ENCODE results near the gene ARHGAP36.

The ARHGAP36 gene

DNA sequence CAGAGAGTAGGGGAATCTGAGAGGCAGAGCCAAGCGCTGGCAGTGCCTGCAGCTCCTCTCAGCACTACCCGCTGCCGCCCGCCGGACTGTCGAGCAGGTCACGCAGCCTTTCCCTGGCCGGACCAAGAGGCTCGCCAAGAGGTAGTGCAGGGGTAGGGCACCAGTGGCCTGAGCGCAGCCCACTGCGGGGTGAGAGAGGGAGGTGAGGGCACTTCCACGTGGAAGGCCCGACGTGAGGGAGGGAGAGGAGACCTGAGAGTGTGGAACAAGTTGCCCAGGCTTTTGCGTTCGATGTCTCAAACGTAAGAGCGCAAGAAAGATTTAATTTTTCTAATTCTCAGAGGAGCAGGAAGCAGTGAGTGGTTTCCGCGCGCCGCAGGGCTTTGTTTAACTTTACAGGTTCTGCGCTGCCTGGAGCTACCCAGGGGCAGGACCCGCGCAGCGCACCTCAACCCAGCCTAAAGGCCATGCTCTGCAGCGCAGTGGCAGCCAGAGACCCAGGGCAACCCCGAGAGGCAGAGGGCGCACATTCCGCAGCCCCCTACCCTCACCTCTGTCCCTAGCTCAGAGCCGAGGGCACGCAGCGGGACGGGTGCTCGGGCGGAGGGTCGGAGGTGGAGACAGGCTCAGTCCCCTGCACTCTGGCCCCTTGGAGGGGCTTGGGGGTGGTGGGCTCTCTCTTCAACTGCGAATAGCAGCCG is 14.9 kb downstream of the ARHGAP36 start:
- no peak for DNase-seq

DNA sequence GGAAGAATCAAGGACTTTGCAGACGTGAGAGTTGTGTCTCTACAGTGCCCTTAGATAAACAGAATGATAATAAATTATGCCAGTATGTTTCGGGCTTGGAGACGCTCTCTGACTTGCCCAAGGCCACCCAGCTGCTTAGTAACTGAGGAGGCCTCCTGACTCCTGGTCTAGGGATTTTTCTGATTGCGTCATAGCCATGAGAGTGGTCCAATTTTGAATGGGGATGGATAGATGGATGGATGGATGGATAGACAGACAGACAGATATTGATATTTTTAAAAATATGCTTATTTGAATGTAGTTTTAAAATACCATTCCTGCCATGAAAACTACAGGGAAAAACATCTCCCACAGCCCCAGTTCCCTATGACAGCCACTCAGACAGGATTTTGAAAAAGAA is 15.5 kb downstream of the ARHGAP36 start:
- no peak for DNase-seq

DNA sequence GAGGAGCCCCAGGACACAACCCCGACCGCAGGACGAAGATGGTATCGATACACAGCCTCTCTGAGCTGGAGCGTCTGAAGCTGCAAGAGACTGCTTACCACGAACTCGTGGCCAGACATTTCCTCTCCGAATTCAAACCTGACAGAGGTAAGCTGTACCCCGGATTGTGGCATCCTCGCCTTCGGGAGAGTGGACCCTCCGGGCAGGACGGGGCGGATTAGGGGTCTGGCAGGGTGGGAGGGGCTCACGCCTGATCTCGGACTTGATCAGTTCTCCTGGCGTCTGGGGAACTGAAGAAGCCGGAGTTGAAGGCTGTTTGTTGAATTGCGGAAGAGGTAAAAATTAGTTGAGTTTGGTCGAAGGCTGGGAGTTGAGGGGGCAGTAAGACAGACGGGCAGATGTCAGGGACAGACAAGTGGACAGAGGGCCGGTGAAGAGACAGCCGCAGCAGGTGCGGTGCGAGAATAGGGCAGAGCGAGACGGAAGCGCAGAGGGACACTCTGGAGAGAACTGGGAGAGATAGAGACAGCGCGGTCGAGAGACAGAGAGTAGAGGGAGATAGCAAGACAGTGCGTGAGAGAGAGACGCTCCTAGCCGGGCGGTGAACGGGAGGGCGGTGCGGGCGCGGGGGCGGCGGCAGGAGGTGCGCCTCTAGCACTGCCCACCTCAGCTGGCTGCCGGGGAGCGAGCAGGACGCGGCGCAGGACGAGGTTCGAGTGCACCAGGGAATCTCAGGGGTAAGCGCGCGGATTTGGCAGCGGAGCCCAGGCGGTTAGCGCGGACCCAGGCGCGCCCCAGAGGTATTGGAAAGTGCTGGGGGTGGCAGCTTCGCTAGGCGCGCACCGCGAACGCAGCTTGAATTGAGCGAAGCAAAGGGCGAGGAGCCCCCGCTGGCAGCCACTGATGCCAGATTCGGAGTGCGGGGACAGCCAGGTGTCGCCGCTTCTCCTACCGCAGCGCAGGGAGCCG is 23.9 kb downstream of the ARHGAP36 start:
- peak; percentile 14 for DNase-seq

DNA sequence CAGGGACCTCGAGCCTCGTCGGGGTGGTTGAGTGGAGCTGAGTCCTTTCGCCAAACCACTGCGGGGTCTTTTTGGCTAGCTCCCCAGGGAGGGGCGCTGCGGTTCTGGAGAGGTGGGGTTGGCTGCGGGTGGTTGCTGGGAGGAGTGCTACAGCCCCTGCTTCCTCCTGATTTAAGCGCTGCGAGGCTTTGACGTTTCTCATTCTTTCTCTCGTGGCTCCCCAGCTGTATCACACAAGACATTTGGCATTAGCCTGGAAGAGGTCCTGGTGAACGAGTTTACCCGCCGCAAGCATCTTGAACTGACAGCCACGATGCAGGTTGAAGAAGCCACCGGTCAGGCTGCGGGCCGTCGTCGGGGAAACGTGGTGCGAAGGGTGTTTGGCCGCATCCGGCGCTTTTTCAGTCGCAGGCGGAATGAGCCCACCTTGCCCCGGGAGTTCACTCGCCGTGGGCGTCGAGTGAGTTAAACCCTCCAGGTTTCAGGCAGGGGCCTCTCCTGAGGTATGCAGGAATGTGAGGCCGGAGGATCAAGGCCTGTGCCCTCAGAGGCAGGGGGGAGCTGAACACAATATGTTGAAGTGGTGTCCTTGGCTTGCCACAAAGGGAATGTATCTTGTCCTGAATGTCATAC is 25.5 kb downstream of the ARHGAP36 start:
- DNase-seq: no peak

DNA sequence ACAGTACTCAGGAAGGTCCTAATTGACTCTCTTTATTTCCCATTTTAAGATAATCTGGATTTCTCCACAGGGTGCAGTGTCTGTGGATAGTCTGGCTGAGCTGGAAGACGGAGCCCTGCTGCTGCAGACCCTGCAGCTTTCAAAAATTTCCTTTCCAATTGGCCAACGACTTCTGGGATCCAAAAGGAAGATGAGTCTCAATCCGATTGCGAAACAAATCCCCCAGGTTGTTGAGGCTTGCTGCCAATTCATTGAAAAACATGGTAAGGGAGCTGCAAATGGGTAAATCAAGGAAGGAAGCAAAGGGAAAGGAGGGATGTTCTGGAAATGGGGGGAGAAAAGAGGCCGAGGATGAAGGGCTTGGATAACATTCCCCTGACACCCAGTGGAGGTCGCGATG is 26.0 kb downstream of the ARHGAP36 start:
- DNase-seq: no peak

DNA sequence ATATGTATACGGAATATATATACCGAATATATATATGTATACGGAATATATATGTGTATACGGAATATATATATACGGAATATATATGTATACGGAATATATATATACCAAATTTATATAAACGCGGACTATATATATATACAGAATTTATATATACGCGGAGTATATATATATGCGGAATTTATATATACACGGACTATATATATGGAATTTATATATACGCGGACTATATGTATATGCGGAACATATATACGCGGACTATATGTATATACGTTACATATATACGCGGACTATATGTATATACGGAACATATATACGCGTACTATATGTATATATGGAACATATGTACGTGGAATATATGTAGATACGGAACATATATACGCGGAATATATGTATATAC is 78.6 kb downstream of the ARHGAP36 start:
- DNase-seq: no peak

DNA sequence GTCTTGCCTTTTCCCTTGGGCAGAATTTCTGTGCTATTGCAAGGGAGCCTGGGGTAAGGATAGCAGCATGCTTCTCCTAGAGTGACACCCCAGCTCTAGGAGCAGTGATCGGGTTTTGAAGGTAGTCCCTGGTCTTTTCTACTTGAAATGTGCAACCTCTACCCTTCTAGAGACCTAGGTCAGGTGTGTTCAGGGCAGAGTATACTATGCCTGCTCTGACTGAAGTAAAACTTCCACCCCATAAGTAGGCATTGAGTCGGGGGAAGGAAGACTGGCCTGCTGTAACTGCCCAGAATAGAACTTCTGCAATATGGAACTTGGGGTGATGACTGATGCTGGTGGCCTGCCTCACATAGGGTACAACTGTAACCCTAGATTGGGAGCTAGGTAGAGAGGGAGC is 80.9 kb downstream of the ARHGAP36 start:
- no peak for DNase-seq

Data from NCI-H1105 (cell line).